OCI-LY3 (cell line): Measurements from ENCODE around the gene NDUFB2.

Experiments
- CTCF ChIP-seq: fragments of 200-600, 300-600 bp; sonication (generic); IDR thresholded peaks from 2 replicates; pipeline ENCODE4 v1.5.1; 2014; ENCODE audit warnings: antibody characterized with exemption, low read length, low read depth
- EZH2phosphoT487 ChIP-seq: fragments of 200-600 bp; shearing (Covaris generic); IDR thresholded peaks from 2 replicates; pipeline ENCODE4 v1.6.1; 2018; ENCODE audit warnings: antibody characterized with exemption, mixed run types, low read depth

- TF ChIP-seq CTCF (no peak), EZH2phosphoT487 (no peak)
Measured at GRCh38 chr7:140734096-140734495, 37.6 kb downstream of the NDUFB2 start.
